Keratinocyte (primary cell): ENCODE data around the gene AKT1S1. TPM values are rescaled to one million over a fixed set of nuclear protein-coding genes. Genes with fewer than 3 reads are reported as not detected.

Experiments
- DNase-seq: peaks from one replicate; pipeline ENCODE4 v3.0.0-alpha.2; 2011; ENCODE audit warnings: low read depth, missing footprints, low spot score
- FAIRE-seq: peaks from 2 replicates; lab custom pipeline; 2011; peaks lifted over from hg19 to GRCh38; lab: Jason Lieb, UNC
- H2AFZ ChIP-seq: 2 replicates; pipeline ENCODE4 v1.6.0; 2012; ENCODE audit warnings: low read length, control low read depth, inconsistent platforms; ENCODE audit not compliant: control insufficient read depth
- H3K27ac ChIP-seq: 2 replicates; pipeline ENCODE4 v1.5.1; 2011; ENCODE audit warnings: low read length; ENCODE audit not compliant: control insufficient read depth, insufficient read depth
- H3K27me3 ChIP-seq: 3 replicates; pipeline ENCODE4 v1.6.0; 2011; ENCODE audit warnings: low read length; ENCODE audit not compliant: control insufficient read depth, insufficient read depth; ENCODE audit errors: extremely low read depth
- H3K36me3 ChIP-seq, 2 experiments: 2 replicates in 1 of 2; 3 replicates in 1 of 2; pipeline ENCODE4 v1.5.1; 2011; ENCODE audit warnings: low read length in 2 of 2, mild to moderate bottlenecking in 1 of 2; ENCODE audit not compliant: control insufficient read depth in 2 of 2, insufficient read depth in 2 of 2; ENCODE audit errors: extremely low read depth in 1 of 2
- H3K4me1 ChIP-seq: 3 replicates; pipeline ENCODE4 v1.5.1; 2011; ENCODE audit warnings: low read length; ENCODE audit not compliant: control insufficient read depth, insufficient read depth; ENCODE audit errors: extremely low read depth
- H3K4me2 ChIP-seq: 3 replicates; pipeline ENCODE4 v1.6.0; 2011; ENCODE audit warnings: low read depth, low read length; ENCODE audit not compliant: control insufficient read depth, insufficient read depth; ENCODE audit errors: extremely low read depth
- H3K4me3 ChIP-seq, 3 experiments: fragments of 200-600 bp in 1 of 3; sonication (generic) in 1 of 3; 2 replicates in 2 of 3; 3 replicates in 1 of 3; pipeline ENCODE4 v1.5.1; 2011 to 2016; ENCODE audit warnings: low read length in 3 of 3, mild to moderate bottlenecking in 3 of 3, control low read depth in 2 of 3, inconsistent platforms in 1 of 3, low read depth in 1 of 3, mixed read lengths in 1 of 3, mixed run types in 1 of 3, moderate library complexity in 1 of 3; ENCODE audit not compliant: control insufficient read depth in 2 of 3, insufficient read depth in 2 of 3; ENCODE audit errors: extremely low read depth in 1 of 3
- H3K79me2 ChIP-seq: 2 replicates; pipeline ENCODE4 v1.6.0; 2012; ENCODE audit warnings: low read length; ENCODE audit not compliant: control insufficient read depth, insufficient read depth
- H3K9ac ChIP-seq: 3 replicates; pipeline ENCODE4 v1.6.0; 2011; ENCODE audit warnings: low read length; ENCODE audit not compliant: control insufficient read depth, insufficient read depth; ENCODE audit errors: extremely low read depth
- H3K9me1 ChIP-seq: 3 replicates; pipeline ENCODE4 v1.6.0; 2011; ENCODE audit warnings: low read length; ENCODE audit not compliant: control insufficient read depth, insufficient read depth; ENCODE audit errors: extremely low read depth
- H3K9me3 ChIP-seq: 2 replicates; pipeline ENCODE4 v1.5.1; 2012; ENCODE audit warnings: low read depth, low read length; ENCODE audit not compliant: control insufficient read depth
- H4K20me1 ChIP-seq: 3 replicates; pipeline ENCODE4 v1.6.0; 2011; ENCODE audit warnings: low read length; ENCODE audit not compliant: control insufficient read depth, insufficient read depth; ENCODE audit errors: extremely low read depth
- CTCF ChIP-seq, 3 experiments: IDR thresholded peaks in 1 of 3; conservative IDR thresholded peaks in 1 of 3; optimal IDR thresholded peaks in 1 of 3; 2 replicates in 2 of 3; 3 replicates in 1 of 3; pipeline versions ENCODE3 to v1.5.1; 2011; ENCODE audit warnings: low read length in 3 of 3, mild to moderate bottlenecking in 3 of 3, moderate library complexity in 2 of 3, control low read depth in 1 of 3, inconsistent platforms in 1 of 3; ENCODE audit not compliant: insufficient read depth in 2 of 3; ENCODE audit errors: extremely low read depth in 1 of 3
- EZH2 ChIP-seq: IDR thresholded peaks from one replicate; pipeline ENCODE4 v1.6.1; 2012; ENCODE audit warnings: inconsistent platforms, mild to moderate bottlenecking, low read length, moderate library complexity
- dilution Hi-C: fragments of 300-500 bp; cut with MboI; formaldehyde crosslinking; loops from one replicate; pipeline ENCODE4 v1.7.0; 2020; ENCODE audit warnings: low sequenced_read_pairs; ENCODE audit not compliant: extremely low pct_ligation_motif_present
- polyA plus RNA-seq, 5 experiments: library from polyadenylated mRNA; depleted of rRNA in 3 of 5; stranded (reverse) in 3 of 5; stranded (forward) in 1 of 5; unstranded in 1 of 5; fragments of >200 nt; gene quantifications; 1 replicate in 1 of 5; 2 replicates in 3 of 5; 3 replicates in 1 of 5; pipeline versions ENCODE4 v1.2.1 to v1.2.3, GENCODE V29; 2011 to 2012; ENCODE audit warnings: missing spikeins in 2 of 5, low read depth in 1 of 5, low replicate concordance in 1 of 5

AKT1S1 gene
- polyA plus RNA-seq, 1 donor (not counting 4 experiments of a cell fraction or from before 2014, with no cell fraction given) = 27.2 TPM

- H2AFZ ChIP-seq = no peak overlapping the region
- TF ChIP-seq CTCF (optimal IDR thresholded peaks at IDR 0.05 in 1 of 3, IDR thresholded peaks at IDR 0.05 in 1 of 3, conservative IDR thresholded peaks at IDR 0.05 in 1 of 3; ENCODE audit: extremely low read depth in 1 of 3, insufficient read depth in 2 of 3, low read length in 3 of 3) (no peak), EZH2 (no peak)
- H3K27me3 ChIP-seq = no peaks in the 10 kb centered on the region
- H3K27ac ChIP-seq = no peak overlapping the region
- FAIRE-seq (no peak), DNase-seq (no peak)
- H3K4me2 ChIP-seq = no peak overlapping the region
- peaks cover 31 to 34% of the 10 kb centered on the region in 2 experiments for H3K36me3 ChIP-seq
- peaks cover 11% of the 10 kb centered on the region for H3K79me2 ChIP-seq
- H3K4me1 ChIP-seq = peaks cover 13% of the 10 kb centered on the region
- H3K9me3 ChIP-seq = peaks cover 4% of the 10 kb centered on the region
- dilution Hi-C loops = no loop called here
- no peaks in the 10 kb centered on the region for H3K9me1 ChIP-seq
- no peak overlapping the region for H3K4me3 ChIP-seq
- no peaks in the 10 kb centered on the region for H4K20me1 ChIP-seq
- H3K9ac ChIP-seq = no peak overlapping the region
Observed at GRCh38 chr19:49881186-49881585, 4.0 kb upstream of the AKT1S1 start.

GRCh38 chr19:49880162-49880869 lies 3.2 kb upstream of the AKT1S1 start:
- TF ChIP-seq CTCF (optimal IDR thresholded peaks at IDR 0.05 in 1 of 3, IDR thresholded peaks at IDR 0.05 in 1 of 3, conservative IDR thresholded peaks at IDR 0.05 in 1 of 3; ENCODE audit: extremely low read depth in 1 of 3, insufficient read depth in 2 of 3, low read length in 3 of 3) (no peak), EZH2 (no peak)
- DNase-seq = no peak
- Histone ChIP-seq H3K9ac (no peak overlapping the region), H3K79me2 (peaks cover 18% of the 10 kb centered on the region), H3K9me3 (peaks cover 4% of the 10 kb centered on the region), H3K27me3 (no peaks in the 10 kb centered on the region), H3K9me1 (no peaks in the 10 kb centered on the region), H3K4me2 (no peak overlapping the region), H2AFZ (no peak overlapping the region), H3K4me3 (no peak overlapping the region), H3K27ac (no peak overlapping the region), H3K36me3 (peaks cover 31 to 34% of the 10 kb centered on the region in 2 experiments), H4K20me1 (no peaks in the 10 kb centered on the region), H3K4me1 (peaks cover 17% of the 10 kb centered on the region)
- FAIRE-seq = no peak
- dilution Hi-C loops = no loop called here
